ENCODE measurements around the gene PTGDR.

The PTGDR gene

DNA sequence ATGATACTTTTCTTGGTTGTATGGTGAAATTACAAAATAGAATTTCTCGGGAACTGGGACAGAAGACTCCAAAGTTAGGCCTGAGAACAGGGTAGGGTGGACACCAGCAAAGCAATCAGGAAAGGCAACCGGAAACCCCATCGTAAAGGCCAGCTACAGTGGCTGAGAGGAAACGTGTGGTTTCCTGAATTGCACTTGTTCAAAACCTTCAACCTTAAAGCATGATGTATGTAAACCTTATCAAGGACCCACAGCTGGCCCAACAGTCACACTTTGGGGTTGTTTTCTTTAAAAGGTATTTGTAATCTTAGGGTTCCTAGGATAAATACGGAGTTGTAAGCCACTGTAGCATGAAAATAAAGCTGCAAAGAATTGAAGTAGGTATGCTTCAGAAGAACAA is 2.2 kb upstream of the PTGDR start:
- peak in 1 of 2 donors; percentile 20 for DNase-seq

DNA sequence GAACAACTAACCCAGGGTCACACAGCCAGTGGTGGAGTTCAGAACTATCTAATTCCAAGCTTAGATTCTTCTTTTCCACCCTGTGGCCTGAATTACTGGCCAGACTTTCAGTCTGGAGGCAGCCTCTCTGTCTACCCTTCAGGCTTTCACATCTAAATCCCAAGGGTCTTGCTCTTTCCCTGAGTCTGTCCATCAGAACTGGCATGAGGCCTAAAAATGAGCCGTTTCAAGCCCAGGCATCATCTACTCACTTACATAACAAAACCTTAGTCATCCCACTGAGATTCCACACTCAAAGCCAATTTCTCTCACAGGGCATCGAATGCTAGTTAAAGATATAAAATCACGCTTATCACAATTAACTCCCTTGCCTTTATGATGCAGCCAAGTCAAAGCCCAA is 1.3 kb upstream of the PTGDR start:
- no peak for DNase-seq

DNA sequence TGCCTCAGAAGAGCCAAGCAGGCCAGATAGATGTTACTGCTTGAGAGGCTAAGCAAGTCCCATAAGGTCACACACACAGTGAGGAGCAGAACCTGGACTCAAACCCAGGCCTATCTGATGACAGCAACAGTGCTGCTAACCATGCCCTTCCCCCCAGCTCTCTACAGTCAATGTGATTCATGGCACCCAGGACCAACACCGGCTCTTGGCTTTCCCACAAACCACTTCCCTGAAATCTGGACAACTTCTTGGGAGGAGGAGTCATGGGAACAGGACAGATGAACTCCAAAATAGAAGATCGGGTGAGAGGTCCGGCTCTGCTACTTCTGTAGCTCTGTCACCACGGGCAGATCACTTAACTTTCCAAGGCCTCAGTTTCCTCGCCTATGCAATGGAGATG is 716 bp upstream of the PTGDR start:
- no peak for DNase-seq

DNA sequence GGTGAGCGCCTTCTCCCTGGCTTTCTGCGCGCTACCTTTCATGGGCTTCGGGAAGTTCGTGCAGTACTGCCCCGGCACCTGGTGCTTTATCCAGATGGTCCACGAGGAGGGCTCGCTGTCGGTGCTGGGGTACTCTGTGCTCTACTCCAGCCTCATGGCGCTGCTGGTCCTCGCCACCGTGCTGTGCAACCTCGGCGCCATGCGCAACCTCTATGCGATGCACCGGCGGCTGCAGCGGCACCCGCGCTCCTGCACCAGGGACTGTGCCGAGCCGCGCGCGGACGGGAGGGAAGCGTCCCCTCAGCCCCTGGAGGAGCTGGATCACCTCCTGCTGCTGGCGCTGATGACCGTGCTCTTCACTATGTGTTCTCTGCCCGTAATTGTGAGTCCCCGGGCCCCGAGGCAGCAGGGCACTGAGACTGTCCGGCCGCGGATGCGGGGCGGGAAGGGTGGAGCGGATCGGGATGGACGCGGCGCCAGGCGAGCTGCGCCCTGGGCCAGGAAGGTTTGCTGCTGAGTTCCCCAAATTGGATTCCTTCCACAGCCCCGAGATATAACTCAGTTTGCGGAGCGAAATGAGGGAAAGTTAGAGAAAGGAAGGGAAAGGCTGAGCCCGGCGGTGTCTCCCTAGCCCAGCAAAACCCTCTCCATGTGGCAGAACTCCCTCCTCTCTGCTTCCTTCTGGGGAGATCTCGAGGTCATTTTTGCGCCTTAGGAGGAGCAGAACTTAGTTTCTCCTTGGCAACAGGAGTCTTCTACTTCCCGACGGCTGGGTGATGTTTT is 972 bp downstream of the PTGDR start:
- peak in 1 of 2 donors; percentile 28 for DNase-seq

DNA sequence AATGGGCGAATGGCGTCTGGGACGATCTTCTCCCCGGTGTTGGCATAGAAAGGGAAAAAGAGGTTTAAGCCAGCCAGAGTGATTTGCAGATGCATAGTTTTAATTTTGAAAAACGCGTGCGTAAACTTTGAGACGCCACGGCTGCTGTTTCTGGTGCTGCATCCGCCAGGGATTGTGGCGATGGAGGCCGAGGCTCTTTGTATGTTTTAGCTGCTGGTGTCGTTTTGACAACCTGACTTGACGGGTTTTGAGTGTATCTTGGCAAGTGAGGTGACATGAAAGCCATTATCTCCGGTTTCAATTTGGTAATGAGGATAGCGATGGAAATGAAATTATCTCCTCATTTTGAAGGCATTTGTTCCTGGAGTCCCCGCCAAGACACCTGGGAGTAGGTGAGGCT is 1.6 kb downstream of the PTGDR start:
- no peak for DNase-seq

DNA sequence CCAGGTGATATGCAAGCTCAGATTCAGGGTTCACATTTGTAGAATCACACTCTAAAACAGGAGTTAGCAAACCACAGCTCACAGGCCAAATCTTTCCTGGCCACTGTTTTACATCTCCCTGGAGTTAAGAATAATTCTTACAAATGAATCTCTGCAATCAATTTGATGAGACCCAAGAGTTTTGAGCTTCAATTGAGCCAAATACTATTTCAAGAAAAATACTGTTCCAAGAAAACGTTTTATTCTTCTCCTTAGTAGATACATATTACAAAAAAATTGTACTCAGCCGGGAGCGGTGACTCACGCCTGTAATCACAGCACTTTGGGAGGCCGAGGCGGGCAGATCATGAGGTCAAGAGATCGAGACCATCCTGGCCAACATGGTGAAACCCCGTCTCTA is 2.5 kb downstream of the PTGDR start:
- DNase-seq: no peak

DNA sequence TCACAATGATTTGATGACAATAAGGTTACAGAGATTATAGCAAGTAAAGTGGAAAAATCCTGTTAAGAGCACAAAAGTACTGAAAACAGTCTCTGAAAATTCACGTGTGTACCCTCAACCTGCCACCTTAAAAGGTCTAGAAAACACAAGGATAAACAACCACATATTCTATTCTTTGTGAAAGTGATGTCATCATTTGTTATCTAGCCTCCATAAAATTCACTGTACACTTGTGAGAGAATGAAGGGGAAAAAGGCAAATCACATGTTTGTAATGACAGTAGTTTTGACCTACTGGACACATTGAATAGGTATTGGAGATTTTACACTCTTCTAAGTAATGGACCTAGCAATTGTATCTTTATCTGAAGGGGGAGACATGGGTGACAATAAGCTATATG is 4.0 kb downstream of the PTGDR start:
- DNase-seq: no peak

DNA sequence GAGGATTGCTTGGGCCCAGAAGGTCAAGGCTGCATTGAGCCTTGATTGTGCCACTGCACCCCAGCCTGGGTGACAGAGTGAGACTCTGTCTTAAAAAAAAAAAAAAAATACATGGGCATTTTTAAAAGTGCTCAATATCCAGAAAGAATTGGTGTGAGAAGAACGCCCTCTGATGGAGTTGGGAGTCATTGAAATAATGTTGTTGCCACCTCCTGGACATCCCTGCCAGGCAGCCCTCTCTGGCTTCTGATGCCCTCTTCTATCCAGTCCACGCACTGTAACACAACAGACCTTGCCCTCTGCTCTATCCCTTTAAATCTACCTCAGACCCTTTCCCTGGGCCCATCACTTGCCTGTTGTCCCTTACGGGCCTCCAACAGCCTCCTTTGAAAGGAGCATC is 4.9 kb downstream of the PTGDR start:
- DNase-seq: peak; percentile 25 to 74

DNA sequence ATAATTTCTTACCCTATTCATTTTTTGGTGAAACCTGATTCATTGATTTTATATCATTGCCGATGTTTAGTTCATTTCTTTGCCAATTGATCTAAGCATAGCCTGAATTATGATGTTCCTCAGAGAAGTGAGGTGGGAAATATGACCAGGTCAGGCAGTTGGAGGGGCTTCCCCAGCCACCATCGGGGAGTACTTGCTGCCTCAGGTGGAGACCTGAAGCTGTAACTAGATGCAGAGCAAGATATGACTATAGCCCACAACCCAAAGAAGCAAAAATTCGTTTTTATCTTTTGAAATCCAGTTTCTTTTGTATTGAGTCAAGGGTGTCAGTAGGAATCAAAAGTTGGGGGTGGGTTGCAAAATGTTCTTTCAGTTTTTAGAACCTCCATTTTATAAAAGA is 7.9 kb downstream of the PTGDR start:
- DNase-seq: no peak

DNA sequence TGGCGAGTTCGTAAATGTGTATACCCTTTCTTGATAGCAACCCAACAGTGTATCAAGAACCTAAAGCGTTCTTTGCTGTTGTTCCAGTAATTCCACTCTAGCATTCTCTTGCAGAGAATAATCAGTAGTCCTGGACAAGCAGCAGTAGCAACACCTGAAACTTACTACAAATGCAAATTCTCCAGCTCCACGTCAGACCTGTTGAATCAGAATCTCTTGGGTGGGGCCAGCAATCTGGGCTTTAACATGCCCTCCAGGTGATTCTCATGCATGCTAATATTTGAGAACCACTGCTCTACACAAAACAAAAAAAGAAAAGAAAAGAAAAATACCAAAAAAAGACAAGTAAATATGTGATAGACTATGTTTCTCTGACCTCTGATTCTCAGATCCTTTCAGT is 10.1 kb downstream of the PTGDR start:
- DNase-seq: no peak

DNA sequence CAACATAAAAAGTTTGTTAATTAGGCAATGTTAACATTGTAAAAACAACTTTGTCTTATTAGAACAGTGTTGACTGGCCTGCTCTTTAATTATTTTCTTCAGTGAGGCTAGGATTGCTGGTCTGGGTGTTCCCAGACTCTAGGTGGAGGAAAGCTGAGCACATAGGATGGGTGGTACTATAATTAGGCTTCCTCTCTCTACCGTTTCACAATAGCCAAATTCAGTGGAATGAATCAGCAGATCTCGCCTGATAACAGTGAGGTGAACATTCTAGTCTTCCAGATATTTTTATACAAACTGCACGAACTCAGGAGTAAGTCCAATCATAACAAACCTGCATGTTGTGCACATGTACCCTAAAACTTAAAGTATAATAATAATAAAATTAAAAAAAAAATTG is 11.9 kb downstream of the PTGDR start:
- no peak for DNase-seq

DNA sequence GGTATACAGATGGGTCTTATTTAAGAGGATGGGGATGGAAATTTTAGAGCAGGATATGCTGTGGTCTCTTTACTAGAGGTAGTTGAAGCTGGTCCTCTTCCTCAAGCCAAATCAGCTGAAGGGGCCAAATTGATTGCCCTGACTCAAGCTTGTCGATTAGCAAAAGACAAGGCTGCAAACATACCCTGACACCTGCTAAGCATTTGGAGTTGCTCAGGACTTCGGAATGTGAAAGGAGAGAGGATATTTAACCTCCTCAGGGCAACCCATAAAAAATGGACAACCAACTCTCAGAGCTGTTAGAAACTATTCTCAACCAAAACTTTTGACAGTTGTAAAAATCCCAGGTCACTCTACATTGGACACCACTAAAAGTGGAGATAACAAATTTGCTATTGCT is 15.6 kb downstream of the PTGDR start:
- no peak for DNase-seq

DNA sequence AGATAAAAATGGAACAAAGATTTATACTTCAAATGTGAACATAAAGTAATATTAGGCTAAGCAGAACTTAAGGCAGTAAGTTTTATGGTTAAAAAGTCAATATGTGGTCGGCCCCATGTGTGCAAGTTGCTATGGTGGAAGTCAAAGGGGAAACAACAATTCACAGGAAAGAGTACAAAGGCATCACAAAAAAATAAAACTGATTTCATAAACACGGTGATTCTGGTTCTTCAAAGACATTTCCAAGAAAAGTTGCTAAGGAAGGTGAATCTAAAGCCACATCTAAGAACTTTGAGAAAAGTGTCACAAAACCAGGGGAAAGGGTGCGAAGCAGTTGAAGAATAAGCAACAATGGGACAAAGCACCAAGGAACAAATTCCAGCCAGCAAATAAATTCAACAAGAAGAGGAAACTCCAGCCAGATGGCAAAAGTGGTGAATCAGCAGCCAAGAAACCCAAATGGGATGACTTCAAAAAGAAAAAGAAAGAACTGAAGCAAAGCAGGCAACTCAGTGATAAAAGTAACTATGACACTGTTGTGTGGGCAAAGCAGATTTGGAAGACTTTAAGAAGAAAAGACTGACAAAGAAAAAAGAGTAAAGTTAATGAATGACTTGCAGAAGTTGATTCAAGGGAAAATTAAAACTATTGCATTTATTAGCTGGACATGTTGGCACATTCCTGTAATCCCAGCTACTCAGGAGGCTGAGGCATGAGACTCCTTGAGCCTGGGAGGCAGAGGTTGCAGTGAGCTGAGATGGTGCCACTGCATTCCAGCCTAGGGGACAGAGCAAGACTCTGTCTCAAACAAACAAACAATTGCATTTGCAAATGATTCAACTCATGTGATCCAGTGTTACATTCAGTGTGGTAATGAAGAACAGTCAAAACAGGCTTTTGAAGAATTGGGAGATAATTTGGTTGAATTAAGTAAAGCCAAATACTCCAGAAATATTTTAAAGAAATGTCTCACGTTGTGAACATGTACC is 19.5 kb downstream of the PTGDR start:
- DNase-seq: peak in 1 of 2 donors; percentile 49

DNA sequence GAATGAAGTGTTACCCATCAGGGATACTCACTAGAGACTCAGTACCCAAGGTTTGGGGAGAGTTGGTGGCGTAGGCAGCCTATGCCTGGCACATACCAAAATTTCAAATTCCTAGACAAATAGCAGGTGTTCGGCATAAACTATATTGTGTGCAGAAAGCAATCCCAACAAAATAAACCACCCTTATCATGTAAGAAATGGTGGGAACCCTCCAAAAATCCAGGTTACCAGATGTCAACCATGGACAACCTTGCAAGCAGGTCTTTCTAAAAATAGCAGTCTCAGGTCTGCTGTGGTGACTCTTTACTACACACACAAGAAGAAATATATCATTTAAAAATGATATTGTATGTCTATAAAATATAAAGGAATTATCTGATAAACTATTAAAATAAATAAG is 28.9 kb downstream of the PTGDR start:
- no peak for DNase-seq

DNA sequence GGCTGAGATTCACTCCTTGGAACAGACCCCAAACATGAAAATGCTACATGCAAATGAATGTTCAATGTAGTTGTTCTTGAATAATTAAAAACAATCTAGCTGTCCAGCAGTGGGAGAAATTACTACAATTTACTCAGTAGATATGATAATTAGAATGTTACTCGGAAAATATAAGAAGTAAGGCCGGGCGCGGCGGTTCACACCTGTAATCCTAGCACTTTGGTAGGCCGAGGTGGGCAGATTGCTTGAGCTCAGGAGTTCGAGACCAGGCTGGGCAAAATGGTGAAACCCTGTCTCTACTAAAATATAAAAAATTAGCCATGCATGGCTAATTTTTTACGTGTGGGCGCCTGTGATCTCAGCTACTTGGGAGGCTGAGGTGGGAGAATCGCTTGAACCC is 31.3 kb downstream of the PTGDR start:
- no peak for DNase-seq

DNA sequence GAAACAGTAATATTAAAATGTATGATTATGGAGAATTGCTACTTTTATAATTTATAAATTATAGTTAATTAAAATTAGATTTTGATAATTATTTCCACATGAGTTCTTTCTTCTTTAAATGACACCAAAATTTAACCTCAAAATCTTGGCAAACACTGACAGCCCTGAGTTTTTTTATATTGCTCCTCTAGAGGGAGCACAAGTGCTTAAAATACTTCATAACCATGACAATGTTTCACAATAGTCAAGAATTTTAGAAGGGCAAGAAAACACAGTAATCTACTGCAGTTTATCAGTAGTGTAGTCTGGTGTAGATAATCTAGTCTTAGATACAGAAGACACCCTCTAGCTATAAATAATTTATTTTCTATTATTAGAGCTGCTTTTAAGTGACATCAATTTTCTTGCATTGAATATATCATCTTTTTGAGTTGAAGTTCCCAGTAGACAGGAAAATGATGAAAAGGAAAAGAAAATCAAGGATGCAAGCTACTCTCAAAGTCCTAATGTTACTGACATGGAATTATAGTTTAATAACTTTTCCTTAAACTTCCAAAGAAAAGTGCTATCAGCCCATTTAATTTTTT is 32.3 kb downstream of the PTGDR start:
- peak in 1 of 2 donors; percentile 78 for DNase-seq

DNA sequence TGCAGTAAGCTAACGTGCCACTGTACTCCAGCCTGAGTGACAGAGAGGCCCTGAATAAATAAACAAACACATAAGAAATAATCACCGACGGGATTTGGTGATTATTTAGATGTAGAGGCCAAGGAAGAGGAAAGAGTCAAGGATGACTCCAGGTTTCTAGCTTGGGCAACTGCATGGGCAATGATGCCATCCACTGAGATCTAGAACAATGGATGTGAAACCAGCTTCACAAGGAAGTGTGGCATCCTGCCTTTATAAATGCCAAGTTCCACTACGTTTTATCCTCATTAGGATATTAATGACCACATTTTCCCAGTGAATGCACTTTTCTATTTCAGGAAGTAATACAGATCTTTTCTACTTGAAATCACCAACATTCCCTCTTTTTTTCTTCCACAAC is 35.7 kb downstream of the PTGDR start:
- DNase-seq: no peak

DNA sequence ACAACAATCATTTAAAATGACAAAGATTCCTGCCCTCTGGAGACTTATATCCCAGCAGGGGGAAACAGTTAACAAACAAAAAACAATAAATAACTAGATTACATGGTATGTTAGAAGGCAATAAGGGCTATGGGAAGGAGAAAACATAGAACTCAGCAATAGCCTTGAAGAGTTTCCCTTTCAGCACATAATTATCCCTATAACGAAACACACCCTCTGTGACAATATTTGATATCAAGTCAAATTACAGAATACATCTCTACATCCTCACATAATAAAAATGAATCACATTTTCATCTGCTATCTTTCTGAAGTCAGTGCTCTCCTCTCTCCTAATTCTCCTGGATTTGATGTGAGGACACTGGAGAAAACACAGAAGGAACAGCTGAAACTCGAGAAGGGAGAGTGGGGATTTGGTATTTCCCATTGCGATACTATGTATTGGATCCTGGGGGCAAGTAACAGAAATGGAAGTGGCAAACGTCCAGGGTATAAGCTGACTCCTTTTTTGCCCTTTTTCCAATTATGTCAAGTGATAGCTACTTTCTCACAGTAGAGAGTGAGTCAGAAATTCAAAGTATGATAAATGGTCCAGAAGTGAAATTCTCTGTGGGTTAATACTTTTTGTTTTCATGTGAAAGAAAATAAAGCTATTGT is 36.9 kb downstream of the PTGDR start:
- DNase-seq: no peak

DNA sequence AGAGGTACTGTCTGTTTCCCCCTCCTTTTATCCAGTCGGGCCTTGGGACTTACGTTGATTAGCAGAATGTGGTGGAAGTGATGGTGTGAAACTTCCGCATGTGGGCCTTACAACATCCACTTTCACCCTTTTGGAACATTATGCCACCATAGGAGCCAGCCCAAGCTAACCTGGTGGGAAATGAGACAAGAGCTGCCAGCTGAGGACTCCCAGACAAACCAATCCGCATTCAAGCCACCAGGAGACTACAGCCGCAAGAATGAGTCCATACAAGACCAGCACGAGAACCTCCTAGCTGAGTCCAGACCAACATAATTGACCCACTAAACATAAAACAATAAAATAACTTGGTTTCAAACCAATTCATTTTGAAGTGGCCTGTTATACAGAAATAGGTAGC is 37.5 kb downstream of the PTGDR start:
- DNase-seq: no peak

DNA sequence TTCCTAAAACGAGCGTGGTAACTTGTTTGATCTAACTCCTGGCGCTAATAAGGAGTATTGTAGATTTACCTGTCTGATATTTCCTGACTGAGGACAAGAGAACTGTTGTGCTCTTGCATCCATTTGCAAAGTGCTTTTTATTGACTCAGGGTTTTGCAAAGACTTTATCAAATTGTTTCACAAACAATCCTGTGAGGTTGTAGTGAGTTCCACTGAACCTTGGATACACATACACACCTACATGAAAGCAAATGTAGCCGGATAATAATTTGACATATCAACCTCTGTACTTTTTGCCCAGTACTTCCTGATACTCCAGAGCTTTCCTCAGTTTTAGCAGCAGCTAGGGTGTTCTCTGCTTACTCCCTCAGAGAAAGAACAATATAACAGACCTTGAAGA is 39.9 kb downstream of the PTGDR start:
- no peak for DNase-seq

DNA sequence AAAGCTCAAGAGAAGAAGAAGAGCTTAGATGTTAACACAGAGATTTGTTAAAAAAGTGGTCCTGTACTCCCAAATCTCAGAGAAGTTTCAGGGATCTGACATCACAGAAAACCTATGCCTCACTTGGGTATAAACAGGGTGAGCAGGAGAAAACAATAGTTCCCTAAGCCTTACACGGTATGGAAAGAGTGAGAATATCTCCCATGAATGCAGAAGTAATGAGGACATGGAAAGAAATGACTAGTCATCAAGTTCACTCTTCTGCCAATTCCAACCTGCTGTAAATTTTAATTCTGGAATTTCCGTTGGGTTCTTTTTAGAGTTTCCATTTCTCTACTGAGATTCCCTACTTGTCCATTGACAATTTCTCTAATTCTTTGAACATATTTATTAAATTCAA is 40.4 kb downstream of the PTGDR start:
- no peak for DNase-seq

DNA sequence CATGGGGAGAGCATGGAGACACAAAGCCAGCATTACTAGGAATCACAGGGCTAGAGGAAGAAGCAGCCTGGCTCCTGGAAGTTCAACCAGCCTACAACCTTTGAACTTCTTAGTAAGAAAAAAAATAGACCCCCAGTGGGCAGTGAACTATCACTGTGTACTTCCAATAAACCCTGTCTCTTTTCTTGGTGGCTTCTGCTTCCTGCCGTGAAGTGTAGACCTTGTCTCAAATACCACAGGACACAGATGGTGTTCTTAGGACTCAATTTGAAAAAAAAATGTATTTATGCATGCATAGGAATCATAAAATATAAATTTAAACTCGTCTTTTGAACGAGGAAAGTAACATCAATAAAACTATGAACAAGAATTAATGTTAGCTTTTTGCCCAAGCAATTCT is 43.0 kb downstream of the PTGDR start:
- DNase-seq: no peak

DNA sequence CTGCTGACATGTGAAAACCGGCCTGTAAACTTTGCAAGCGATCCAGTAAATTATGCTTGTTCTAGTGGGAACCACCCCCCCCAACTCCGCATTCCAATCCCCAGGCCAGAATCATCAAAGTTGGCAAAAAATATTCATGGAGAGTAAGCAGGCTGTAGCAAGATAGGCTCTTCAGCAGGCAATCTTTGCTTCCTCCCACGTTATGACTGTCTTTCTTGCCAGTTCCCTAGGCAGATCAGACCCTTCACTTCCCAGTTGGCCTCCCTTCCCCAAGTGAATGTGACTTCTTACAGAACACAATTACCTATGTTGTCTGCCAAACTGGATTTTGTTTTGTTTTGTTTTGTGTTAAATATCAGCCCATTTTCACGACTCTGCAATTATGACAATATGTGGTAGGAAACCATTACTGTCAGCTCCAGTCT is 45.4 kb downstream of the PTGDR start:
- DNase-seq: peak in 1 of 2 donors; percentile 14
